WTC11 (cell line): ENCODE results near the gene LENG1.

Experiments used
- NR2C2 ChIP-seq: sonication (generic); formaldehyde crosslinking; IDR thresholded peaks from 2 replicates; pipeline ENCODE4 v1.8.0; 2022; ENCODE audit warnings: mild to moderate bottlenecking, missing genetic modification reagents
- TEAD4 ChIP-seq: sonication (generic); formaldehyde crosslinking; IDR thresholded peaks from 2 replicates; pipeline ENCODE4 v1.8.0; 2022; ENCODE audit warnings: mild to moderate bottlenecking, missing genetic modification reagents
- TP53 ChIP-seq: sonication (generic); formaldehyde crosslinking; IDR thresholded peaks from 2 replicates; pipeline ENCODE4 v1.8.1; 2023; ENCODE audit warnings: mild to moderate bottlenecking, missing genetic modification reagents
- ZBTB21 ChIP-seq: sonication (generic); formaldehyde crosslinking; IDR thresholded peaks from 2 replicates; pipeline ENCODE4 v1.8.1; 2023; ENCODE audit warnings: mild to moderate bottlenecking, missing genetic modification reagents, borderline replicate concordance
- ZNF121 ChIP-seq: sonication (generic); formaldehyde crosslinking; IDR thresholded peaks from 2 replicates; pipeline ENCODE4 v1.8.0; 2023; ENCODE audit warnings: missing genetic modification reagents
- ZNF219 ChIP-seq: sonication (generic); formaldehyde crosslinking; IDR thresholded peaks from 2 replicates; pipeline ENCODE4 v1.8.0; 2023; ENCODE audit warnings: missing genetic modification reagents, mild to moderate bottlenecking, borderline replicate concordance
- TF ChIP-seq, protein P1 (sequence below): fragments of 200-600 bp; IDR thresholded peaks from 2 replicates; pipeline ENCODE4 v1.8.0; 2022; ENCODE audit warnings: antibody characterized with exemption
- TF ChIP-seq, protein P2 (sequence below): sonication (generic); formaldehyde crosslinking; IDR thresholded peaks from 2 replicates; pipeline ENCODE4 v1.8.1; 2023; ENCODE audit warnings: mild to moderate bottlenecking, missing genetic modification reagents
- TF ChIP-seq, protein P3 (sequence below): sonication (generic); formaldehyde crosslinking; conservative IDR thresholded peaks from 2 replicates; pipeline ENCODE4 v1.8.1; 2022; ENCODE audit warnings: mild to moderate bottlenecking, missing genetic modification reagents
- TF ChIP-seq, protein P4 (sequence below): sonication (generic); formaldehyde crosslinking; IDR thresholded peaks from 2 replicates; pipeline ENCODE4 v1.8.1; 2023; ENCODE audit warnings: mild to moderate bottlenecking, missing genetic modification reagents
- TF ChIP-seq, protein P5 (sequence below): sonication (generic); formaldehyde crosslinking; IDR thresholded peaks from 2 replicates; pipeline ENCODE4 v1.8.0; 2023; ENCODE audit warnings: mild to moderate bottlenecking, missing genetic modification reagents

DNA sequence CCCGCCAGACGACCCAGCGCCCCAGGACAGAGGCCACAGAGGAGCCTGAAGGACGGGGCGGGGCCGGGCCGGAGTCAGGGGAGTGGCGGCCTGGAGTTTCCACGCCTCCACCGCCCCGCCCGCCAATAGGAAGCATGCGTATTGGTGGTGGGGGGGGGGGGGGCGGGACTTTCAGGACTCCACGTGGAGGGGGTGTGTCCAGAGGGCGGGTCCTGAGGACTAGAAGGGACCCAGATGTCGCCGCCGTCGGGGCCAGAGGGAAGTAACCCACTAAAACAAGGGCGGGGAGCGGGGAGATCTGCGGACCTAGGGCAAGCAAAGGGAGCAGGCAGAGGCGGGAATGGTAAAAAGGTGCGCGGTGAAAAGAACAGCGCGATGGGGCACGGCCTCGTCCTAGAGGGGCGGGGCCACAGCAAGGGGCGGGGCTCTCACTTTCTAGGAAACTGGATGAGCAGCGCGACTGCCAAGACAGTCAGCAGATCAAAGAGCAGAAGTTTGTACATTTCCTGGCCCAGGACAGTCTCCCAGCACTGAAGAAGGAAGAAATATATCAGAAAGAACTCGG lies 2.8 kb upstream of the LENG1 start:
- TF ChIP-seq, protein P1, sequence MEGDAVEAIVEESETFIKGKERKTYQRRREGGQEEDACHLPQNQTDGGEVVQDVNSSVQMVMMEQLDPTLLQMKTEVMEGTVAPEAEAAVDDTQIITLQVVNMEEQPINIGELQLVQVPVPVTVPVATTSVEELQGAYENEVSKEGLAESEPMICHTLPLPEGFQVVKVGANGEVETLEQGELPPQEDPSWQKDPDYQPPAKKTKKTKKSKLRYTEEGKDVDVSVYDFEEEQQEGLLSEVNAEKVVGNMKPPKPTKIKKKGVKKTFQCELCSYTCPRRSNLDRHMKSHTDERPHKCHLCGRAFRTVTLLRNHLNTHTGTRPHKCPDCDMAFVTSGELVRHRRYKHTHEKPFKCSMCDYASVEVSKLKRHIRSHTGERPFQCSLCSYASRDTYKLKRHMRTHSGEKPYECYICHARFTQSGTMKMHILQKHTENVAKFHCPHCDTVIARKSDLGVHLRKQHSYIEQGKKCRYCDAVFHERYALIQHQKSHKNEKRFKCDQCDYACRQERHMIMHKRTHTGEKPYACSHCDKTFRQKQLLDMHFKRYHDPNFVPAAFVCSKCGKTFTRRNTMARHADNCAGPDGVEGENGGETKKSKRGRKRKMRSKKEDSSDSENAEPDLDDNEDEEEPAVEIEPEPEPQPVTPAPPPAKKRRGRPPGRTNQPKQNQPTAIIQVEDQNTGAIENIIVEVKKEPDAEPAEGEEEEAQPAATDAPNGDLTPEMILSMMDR, result no peak
- TF ChIP-seq ZBTB21 (no peak), ZNF121 (no peak), NR2C2 (CRISPR knock-in tag) (no peak), ZNF219 (CRISPR knock-in tag) (no peak), TEAD4 (no peak), TP53 (CRISPR knock-in tag) (no peak)
- TF ChIP-seq, protein P2, sequence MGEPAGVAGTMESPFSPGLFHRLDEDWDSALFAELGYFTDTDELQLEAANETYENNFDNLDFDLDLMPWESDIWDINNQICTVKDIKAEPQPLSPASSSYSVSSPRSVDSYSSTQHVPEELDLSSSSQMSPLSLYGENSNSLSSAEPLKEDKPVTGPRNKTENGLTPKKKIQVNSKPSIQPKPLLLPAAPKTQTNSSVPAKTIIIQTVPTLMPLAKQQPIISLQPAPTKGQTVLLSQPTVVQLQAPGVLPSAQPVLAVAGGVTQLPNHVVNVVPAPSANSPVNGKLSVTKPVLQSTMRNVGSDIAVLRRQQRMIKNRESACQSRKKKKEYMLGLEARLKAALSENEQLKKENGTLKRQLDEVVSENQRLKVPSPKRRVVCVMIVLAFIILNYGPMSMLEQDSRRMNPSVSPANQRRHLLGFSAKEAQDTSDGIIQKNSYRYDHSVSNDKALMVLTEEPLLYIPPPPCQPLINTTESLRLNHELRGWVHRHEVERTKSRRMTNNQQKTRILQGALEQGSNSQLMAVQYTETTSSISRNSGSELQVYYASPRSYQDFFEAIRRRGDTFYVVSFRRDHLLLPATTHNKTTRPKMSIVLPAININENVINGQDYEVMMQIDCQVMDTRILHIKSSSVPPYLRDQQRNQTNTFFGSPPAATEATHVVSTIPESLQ (CRISPR knock-in tag), result no peak
- TF ChIP-seq, protein P3, sequence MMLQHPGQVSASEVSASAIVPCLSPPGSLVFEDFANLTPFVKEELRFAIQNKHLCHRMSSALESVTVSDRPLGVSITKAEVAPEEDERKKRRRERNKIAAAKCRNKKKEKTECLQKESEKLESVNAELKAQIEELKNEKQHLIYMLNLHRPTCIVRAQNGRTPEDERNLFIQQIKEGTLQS (CRISPR knock-in tag), result no peak
- TF ChIP-seq, protein P4, sequence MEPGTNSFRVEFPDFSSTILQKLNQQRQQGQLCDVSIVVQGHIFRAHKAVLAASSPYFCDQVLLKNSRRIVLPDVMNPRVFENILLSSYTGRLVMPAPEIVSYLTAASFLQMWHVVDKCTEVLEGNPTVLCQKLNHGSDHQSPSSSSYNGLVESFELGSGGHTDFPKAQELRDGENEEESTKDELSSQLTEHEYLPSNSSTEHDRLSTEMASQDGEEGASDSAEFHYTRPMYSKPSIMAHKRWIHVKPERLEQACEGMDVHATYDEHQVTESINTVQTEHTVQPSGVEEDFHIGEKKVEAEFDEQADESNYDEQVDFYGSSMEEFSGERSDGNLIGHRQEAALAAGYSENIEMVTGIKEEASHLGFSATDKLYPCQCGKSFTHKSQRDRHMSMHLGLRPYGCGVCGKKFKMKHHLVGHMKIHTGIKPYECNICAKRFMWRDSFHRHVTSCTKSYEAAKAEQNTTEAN, result no peak
- TF ChIP-seq, protein P5, sequence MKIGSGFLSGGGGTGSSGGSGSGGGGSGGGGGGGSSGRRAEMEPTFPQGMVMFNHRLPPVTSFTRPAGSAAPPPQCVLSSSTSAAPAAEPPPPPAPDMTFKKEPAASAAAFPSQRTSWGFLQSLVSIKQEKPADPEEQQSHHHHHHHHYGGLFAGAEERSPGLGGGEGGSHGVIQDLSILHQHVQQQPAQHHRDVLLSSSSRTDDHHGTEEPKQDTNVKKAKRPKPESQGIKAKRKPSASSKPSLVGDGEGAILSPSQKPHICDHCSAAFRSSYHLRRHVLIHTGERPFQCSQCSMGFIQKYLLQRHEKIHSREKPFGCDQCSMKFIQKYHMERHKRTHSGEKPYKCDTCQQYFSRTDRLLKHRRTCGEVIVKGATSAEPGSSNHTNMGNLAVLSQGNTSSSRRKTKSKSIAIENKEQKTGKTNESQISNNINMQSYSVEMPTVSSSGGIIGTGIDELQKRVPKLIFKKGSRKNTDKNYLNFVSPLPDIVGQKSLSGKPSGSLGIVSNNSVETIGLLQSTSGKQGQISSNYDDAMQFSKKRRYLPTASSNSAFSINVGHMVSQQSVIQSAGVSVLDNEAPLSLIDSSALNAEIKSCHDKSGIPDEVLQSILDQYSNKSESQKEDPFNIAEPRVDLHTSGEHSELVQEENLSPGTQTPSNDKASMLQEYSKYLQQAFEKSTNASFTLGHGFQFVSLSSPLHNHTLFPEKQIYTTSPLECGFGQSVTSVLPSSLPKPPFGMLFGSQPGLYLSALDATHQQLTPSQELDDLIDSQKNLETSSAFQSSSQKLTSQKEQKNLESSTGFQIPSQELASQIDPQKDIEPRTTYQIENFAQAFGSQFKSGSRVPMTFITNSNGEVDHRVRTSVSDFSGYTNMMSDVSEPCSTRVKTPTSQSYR (CRISPR knock-in tag), result no peak
